ENCODE data around the gene RUFY3.

The RUFY3 gene

GRCh38 chr4:70711599-70711998, 10.2 kb upstream of the RUFY3 start:
- no peak for DNase-seq (ENCODE audit: low spot score)
- TF ChIP-seq, protein P1, sequence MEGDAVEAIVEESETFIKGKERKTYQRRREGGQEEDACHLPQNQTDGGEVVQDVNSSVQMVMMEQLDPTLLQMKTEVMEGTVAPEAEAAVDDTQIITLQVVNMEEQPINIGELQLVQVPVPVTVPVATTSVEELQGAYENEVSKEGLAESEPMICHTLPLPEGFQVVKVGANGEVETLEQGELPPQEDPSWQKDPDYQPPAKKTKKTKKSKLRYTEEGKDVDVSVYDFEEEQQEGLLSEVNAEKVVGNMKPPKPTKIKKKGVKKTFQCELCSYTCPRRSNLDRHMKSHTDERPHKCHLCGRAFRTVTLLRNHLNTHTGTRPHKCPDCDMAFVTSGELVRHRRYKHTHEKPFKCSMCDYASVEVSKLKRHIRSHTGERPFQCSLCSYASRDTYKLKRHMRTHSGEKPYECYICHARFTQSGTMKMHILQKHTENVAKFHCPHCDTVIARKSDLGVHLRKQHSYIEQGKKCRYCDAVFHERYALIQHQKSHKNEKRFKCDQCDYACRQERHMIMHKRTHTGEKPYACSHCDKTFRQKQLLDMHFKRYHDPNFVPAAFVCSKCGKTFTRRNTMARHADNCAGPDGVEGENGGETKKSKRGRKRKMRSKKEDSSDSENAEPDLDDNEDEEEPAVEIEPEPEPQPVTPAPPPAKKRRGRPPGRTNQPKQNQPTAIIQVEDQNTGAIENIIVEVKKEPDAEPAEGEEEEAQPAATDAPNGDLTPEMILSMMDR (IDR thresholded peaks at IDR 0.05; ENCODE audit: extremely low read depth, missing control alignments), result no peak

DNA sequence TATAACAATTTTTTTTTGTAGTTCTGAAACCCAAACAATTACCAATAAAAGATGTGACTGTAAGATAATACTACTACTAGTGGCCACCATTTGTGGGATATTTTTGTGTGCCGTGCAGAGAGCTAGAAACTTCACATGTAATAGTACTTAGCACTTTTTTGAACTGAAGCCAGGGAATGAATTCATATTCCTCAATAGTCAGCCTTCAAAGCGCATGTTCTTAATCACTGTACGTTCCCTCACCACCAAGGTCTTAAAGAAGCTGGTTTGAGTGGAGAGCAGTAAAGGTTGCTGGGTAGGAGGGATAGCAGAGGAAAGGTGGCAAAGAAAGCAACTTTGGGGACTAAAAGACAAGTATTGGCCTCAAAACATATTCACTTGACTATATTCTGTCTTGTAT, 9.6 kb upstream of the RUFY3 start:
- no peak for DNase-seq (ENCODE audit: low spot score)

DNA sequence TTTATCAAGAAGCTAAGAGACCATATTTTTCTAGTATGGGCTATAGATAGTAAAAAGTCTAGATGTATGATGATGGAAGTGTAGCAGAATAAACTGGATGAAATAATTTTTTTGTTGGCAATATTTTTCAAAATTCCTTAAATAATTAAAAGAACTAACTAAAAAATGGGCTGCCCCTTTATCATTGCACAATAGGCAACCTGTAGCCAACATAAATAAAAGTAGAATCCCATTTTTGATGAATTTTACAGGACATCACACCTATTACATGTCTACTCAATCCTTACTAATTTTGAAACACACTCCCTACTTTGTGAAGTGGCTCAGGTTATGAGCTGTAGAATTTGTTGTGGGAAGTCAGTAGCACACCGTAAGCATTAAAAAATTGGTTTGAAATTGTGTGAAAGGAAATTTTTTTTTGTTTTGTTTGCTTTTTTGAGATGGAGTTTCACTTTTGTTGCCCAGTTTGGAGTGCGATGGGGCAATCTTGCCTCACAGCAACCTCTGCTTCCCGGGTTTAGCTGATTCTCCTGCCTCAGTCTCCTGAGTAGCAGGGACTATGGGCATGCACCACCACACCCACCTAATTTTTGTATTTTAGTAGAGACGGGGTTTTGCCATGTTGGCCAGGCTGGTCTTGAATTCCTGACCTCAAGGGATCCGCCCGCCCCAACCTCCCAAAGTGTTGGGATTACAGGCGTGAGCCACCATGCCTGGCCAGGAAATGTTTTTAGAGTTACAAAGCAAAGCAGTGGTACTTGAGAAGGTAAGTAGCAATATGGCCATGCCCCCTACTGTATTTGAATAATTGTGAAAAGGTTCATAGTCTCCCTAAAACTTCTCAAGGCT, 8.9 kb upstream of the RUFY3 start:
- no peak for DNase-seq (ENCODE audit: low spot score)
- TF ChIP-seq, protein P1 (IDR thresholded peaks at IDR 0.05; ENCODE audit: extremely low read depth, missing control alignments), result no peak

More for the DNA sequence above, 9.6 kb upstream of the RUFY3 start:
- TF ChIP-seq, protein P1 (IDR thresholded peaks at IDR 0.05; ENCODE audit: extremely low read depth, missing control alignments), result no peak

GRCh38 chr4:70713453-70714078, 8.2 kb upstream of the RUFY3 start:
- DNase-seq (ENCODE audit: low spot score), result peak; percentile 26
- TF ChIP-seq, protein P1 (IDR thresholded peaks at IDR 0.05; ENCODE audit: extremely low read depth, missing control alignments), result no peak

GRCh38 chr4:70714079-70714887, 7.5 kb upstream of the RUFY3 start:
- TF ChIP-seq, protein P1 (IDR thresholded peaks at IDR 0.05; ENCODE audit: extremely low read depth, missing control alignments), result no peak
- no peak for DNase-seq (ENCODE audit: low spot score)

DNA sequence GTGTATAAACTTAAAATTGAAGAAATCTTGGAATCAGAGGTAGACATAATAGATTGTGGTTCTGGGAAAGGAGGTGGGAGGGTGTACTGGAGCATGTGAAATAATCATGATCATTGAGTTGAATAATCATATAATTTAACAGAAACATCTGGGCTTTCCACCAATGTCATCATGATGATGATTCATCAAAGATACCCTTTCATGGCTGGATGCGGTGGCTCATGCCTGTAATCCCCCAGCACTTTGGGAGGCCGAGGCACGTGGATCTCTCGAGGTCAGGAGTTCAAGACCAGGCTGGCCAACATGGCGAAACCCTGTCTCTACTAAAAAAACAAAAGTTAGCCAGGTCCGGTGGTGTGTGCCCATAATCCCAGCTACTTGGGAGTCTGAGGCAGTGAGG, 6.7 kb upstream of the RUFY3 start:
- DNase-seq (ENCODE audit: low spot score), result no peak
- TF ChIP-seq, protein P1 (IDR thresholded peaks at IDR 0.05; ENCODE audit: extremely low read depth, missing control alignments), result no peak
